Endodermal cell (in vitro differentiated cells): Measurements from ENCODE around the gene MED23. TPM values are rescaled to one million over a fixed set of nuclear protein-coding genes. Genes with fewer than 3 reads are reported as not detected.

Experiments
- DNase-seq: peaks from one replicate; pipeline ENCODE4 v3.0.0-alpha.2; 2017
- H3K27ac ChIP-seq: 2 replicates; pipeline ENCODE4 v1.5.1; 2013; ENCODE audit warnings: mild to moderate bottlenecking, low read depth, low read length, moderate library complexity
- H3K27me3 ChIP-seq: 2 replicates; pipeline ENCODE4 v1.6.1; 2013; ENCODE audit warnings: mild to moderate bottlenecking, low read length, moderate library complexity; ENCODE audit not compliant: insufficient read depth, control insufficient read depth, poor library complexity, severe bottlenecking
- H3K36me3 ChIP-seq: 2 replicates; pipeline ENCODE4 v1.7.0; 2013; ENCODE audit warnings: mild to moderate bottlenecking, low read length, moderate library complexity; ENCODE audit not compliant: control insufficient read depth, insufficient read depth
- H3K4me1 ChIP-seq: one replicate; pipeline ENCODE4 v1.7.0; 2013; ENCODE audit warnings: low read length; ENCODE audit not compliant: control insufficient read depth, insufficient read depth
- H3K4me3 ChIP-seq: 2 replicates; pipeline ENCODE4 v1.5.1; 2013; ENCODE audit warnings: mild to moderate bottlenecking, low read length, moderate library complexity
- H3K9ac ChIP-seq: 2 replicates; pipeline ENCODE4 v1.6.1; 2013; ENCODE audit warnings: mild to moderate bottlenecking, low read length, moderate library complexity; ENCODE audit not compliant: poor library complexity, severe bottlenecking; ENCODE audit errors: extremely low read depth
- H3K9me3 ChIP-seq: 2 replicates; pipeline ENCODE4 v1.6.1; 2013; ENCODE audit warnings: mild to moderate bottlenecking, low read length, moderate library complexity; ENCODE audit not compliant: control insufficient read depth
- H3K27ac Mint-ChIP-seq: 2 replicates; pipeline ENCODE4 v1.8.0; 2020; ENCODE audit warnings: mixed read lengths
- H3K27me3 Mint-ChIP-seq: 2 replicates; pipeline ENCODE4 v1.8.0; 2021; ENCODE audit warnings: mild to moderate bottlenecking, mixed read lengths; ENCODE audit not compliant: insufficient read depth
- H3K36me3 Mint-ChIP-seq: 2 replicates; pipeline ENCODE4 v1.8.0; 2020; ENCODE audit warnings: low read depth, mixed read lengths
- H3K4me1 Mint-ChIP-seq: 2 replicates; pipeline ENCODE4 v1.8.0; 2020; ENCODE audit warnings: mixed read lengths
- H3K4me3 Mint-ChIP-seq: 2 replicates; pipeline ENCODE4 v1.8.0; 2020; ENCODE audit warnings: mild to moderate bottlenecking, moderate library complexity, mixed read lengths
- H3K9me3 Mint-ChIP-seq: 2 replicates; pipeline ENCODE4 v1.8.0; 2020; ENCODE audit warnings: mild to moderate bottlenecking, mixed read lengths
- CTCF ChIP-seq: fragments of 200-600 bp; sonication (generic); conservative IDR thresholded peaks from 2 replicates; pipeline ENCODE4 v1.5.0; 2021; ENCODE audit warnings: antibody characterized with exemption, mild to moderate bottlenecking
- WGBS, 2 experiments: methylation state at CpG; one replicate each; pipeline versions ENCODE4 v1.1.5 to v1.1.7; 2013; ENCODE audit warnings: missing lambda C conversion rate in 2 of 2, mixed read lengths in 1 of 2; ENCODE audit not compliant: insufficient coverage in 1 of 2, insufficient read length in 1 of 2; 5-methylcytosine and 5-hydroxymethylcytosine counted together
- total RNA-seq, 2 donors: library from RNA; stranded (reverse); fragmentation: NEBNext Ultra II Directional in 1 of 2; extraction: Animal tissue kit (Norgen Biotek cat#: 25700) in 1 of 2; gene quantifications; 2 replicates in 1 of 2; 3 replicates in 1 of 2; pipeline ENCODE4 v1.2.1, GENCODE V29; 2021

Gene MED23
- total RNA-seq, 2 donors from 2014 or later: 23.3 to 26.2 TPM

- Histone ChIP-seq H3K9ac (no peak overlapping the region), H3K9me3 (no peaks in the 10 kb centered on the region), H3K4me1 (no peaks in the 10 kb centered on the region), H3K27ac (no peak overlapping the region), H3K4me3 (no peak overlapping the region), H3K36me3 (no peaks in the 10 kb centered on the region), H3K27me3 (no peaks in the 10 kb centered on the region)
- no peaks in the 10 kb centered on the region for H3K27me3 Mint-ChIP-seq
- WGBS, 2 experiments: 97 to 100% methylated on average over 1 to 3 of the region's 3 CpGs
- no peak for TF ChIP-seq CTCF
- H3K36me3 Mint-ChIP-seq: no peaks in the 10 kb centered on the region
- no peak overlapping the region for H3K27ac Mint-ChIP-seq
- H3K9me3 Mint-ChIP-seq: no peaks in the 10 kb centered on the region
- DNase-seq: no peak
- H3K4me1 Mint-ChIP-seq: no peaks in the 10 kb centered on the region
- H3K4me3 Mint-ChIP-seq: no peak overlapping the region
Measured at GRCh38 chr6:131658287-131658686, 30.2 kb upstream of the MED23 start.

- no peaks in the 10 kb centered on the region for H3K9me3 Mint-ChIP-seq
- Histone ChIP-seq H3K4me1 (no peaks in the 10 kb centered on the region), H3K4me3 (no peak overlapping the region), H3K36me3 (no peaks in the 10 kb centered on the region), H3K27ac (no peak overlapping the region), H3K27me3 (no peaks in the 10 kb centered on the region), H3K9ac (no peak overlapping the region), H3K9me3 (no peaks in the 10 kb centered on the region)
- H3K27ac Mint-ChIP-seq: no peak overlapping the region
- H3K4me3 Mint-ChIP-seq: no peak overlapping the region
- no peaks in the 10 kb centered on the region for H3K27me3 Mint-ChIP-seq
- TF ChIP-seq CTCF: no peak
- H3K36me3 Mint-ChIP-seq: no peaks in the 10 kb centered on the region
- no peaks in the 10 kb centered on the region for H3K4me1 Mint-ChIP-seq
- WGBS, 2 experiments: 85 to 92% methylated on average over 4 to 6 of the region's 6 CpGs
- no peak for DNase-seq
Measured at GRCh38 chr6:131657630-131658111, 29.6 kb upstream of the MED23 start.

- Mint-ChIP-seq H3K4me3 (no peak overlapping the region), H3K9me3 (no peaks in the 10 kb centered on the region), H3K36me3 (no peaks in the 10 kb centered on the region), H3K27ac (no peak overlapping the region), H3K4me1 (no peaks in the 10 kb centered on the region), H3K27me3 (no peaks in the 10 kb centered on the region)
- Histone ChIP-seq H3K36me3 (no peaks in the 10 kb centered on the region), H3K27me3 (no peaks in the 10 kb centered on the region), H3K4me3 (no peak overlapping the region), H3K27ac (no peak overlapping the region), H3K4me1 (no peaks in the 10 kb centered on the region), H3K9ac (no peak overlapping the region), H3K9me3 (no peaks in the 10 kb centered on the region)
- 87% methylated on average over 2 of the region's 2 CpGs; no CpG with 5 or more reads in 1 of the 2 experiments for WGBS, 2 experiments
- DNase-seq: no peak
- TF ChIP-seq CTCF: no peak
Measured at GRCh38 chr6:131657222-131657621, 29.2 kb upstream of the MED23 start.
